ENCODE measurements around the gene RASGEF1B.
A peak's percentile ranks its signal among the peaks of the same experiment; 100 is the strongest.
"Not testable (repeated sequence)": the region's sequence is repeated elsewhere in the genome, so short reads cannot be mapped to it uniquely, and the experiment has no call there.

Gene RASGEF1B

GRCh38 chr4:81498046-81498445, 26.3 kb upstream of the RASGEF1B start:
- DNase-seq, result no peak

GRCh38 chr4:81495345-81495744, 23.6 kb upstream of the RASGEF1B start:
- DNase-seq, result no peak

- no peak for DNase-seq
These were observed 22.3 kb upstream of the RASGEF1B start for GRCh38 chr4:81494031-81494431.

- DNase-seq, result no peak
These were observed 21.0 kb upstream of the RASGEF1B start for GRCh38 chr4:81492606-81493230.

GRCh38 chr4:81491943-81492342, 20.2 kb upstream of the RASGEF1B start:
- no peak for DNase-seq

- no peak for DNase-seq
These were observed 18.9 kb upstream of the RASGEF1B start for GRCh38 chr4:81490403-81491160.

- no peak for DNase-seq
These were observed 14.8 kb upstream of the RASGEF1B start for GRCh38 chr4:81486502-81486901.

- DNase-seq, result no peak
These were observed 13.7 kb upstream of the RASGEF1B start for GRCh38 chr4:81485310-81485980.

GRCh38 chr4:81482326-81482725, 10.6 kb upstream of the RASGEF1B start:
- no peak for DNase-seq

GRCh38 chr4:81481151-81481550, 9.4 kb upstream of the RASGEF1B start:
- no peak for DNase-seq

- not testable (repeated sequence) for DNase-seq
These were observed 7.9 kb upstream of the RASGEF1B start for GRCh38 chr4:81479573-81479972.

- not testable (repeated sequence) for DNase-seq
These were observed 1.9 kb upstream of the RASGEF1B start for GRCh38 chr4:81473331-81474265.

GRCh38 chr4:81472281-81473182, 825 bp upstream of the RASGEF1B start:
- DNase-seq, result peak; percentile 82

GRCh38 chr4:81471298-81471587, 464 bp downstream of the RASGEF1B start:
- DNase-seq, result no peak

- DNase-seq, result peak; percentile 33
These were observed 1.0 kb downstream of the RASGEF1B start for GRCh38 chr4:81470456-81471297.

- DNase-seq, result no peak
These were observed 1.8 kb downstream of the RASGEF1B start for GRCh38 chr4:81469781-81470455.

- peak; percentile 38 for DNase-seq
These were observed 3.0 kb downstream of the RASGEF1B start for GRCh38 chr4:81468678-81469077.

GRCh38 chr4:81467672-81467964, 4.1 kb downstream of the RASGEF1B start:
- no peak for DNase-seq

GRCh38 chr4:81466841-81467671, 4.7 kb downstream of the RASGEF1B start:
- peak; percentile 65 for DNase-seq

Data from NCI-H2171 treated with DMSO at 0.1 percent for 48 hours (cell line).